Breast epithelium (tissue), 4 donors: ENCODE measurements around the gene DIS3L. TPM values are rescaled to one million over a fixed set of nuclear protein-coding genes. Genes with fewer than 3 reads are reported as not detected.
"Not testable (repeated sequence)": the region's sequence is repeated elsewhere in the genome, so short reads cannot be mapped to it uniquely, and the experiment has no call there.

Experiments
- DNase-seq, 2 donors: peaks; one replicate each; pipeline ENCODE4 v3.0.0-alpha.2; 2019; ENCODE audit warnings: low spot score in 2 of 2
- H3K27ac ChIP-seq, 2 donors: fragments of 200-600 bp; sonication (generic) in 1 of 2; one replicate each; pipeline ENCODE4 v1.5.1; 2016 to 2019; ENCODE audit warnings: mild to moderate bottlenecking in 1 of 2
- H3K27me3 ChIP-seq, 2 donors: fragments of 200-600 bp; sonication (generic) in 1 of 2; one replicate each; pipeline versions ENCODE4 v1.5.1 to v1.6.0; 2017 to 2019; ENCODE audit warnings: control low read depth in 1 of 2, mild to moderate bottlenecking in 1 of 2
- H3K36me3 ChIP-seq: fragments of 200-600 bp; one replicate; pipeline ENCODE4 v1.5.1; 2019
- H3K4me1 ChIP-seq, 2 donors: fragments of 200-600 bp; sonication (generic); one replicate each; pipeline ENCODE4 v1.5.1; 2016 to 2019; ENCODE audit warnings: control low read depth in 1 of 2
- H3K4me3 ChIP-seq, 3 donors: fragments of 200-600 bp; sonication (generic); 1 replicate in 2 of 3; 2 replicates in 1 of 3; pipeline ENCODE4 v1.5.1; 2016 to 2019; ENCODE audit warnings: mild to moderate bottlenecking in 3 of 3, moderate library complexity in 2 of 3
- H3K9me3 ChIP-seq, 2 donors: fragments of 200-600 bp; sonication (generic) in 1 of 2; one replicate each; pipeline ENCODE4 v1.5.1; 2016 to 2019; ENCODE audit warnings: control low read depth in 1 of 2
- POLR2A ChIP-seq: fragments of 450-650 bp; IDR thresholded peaks from one replicate; pipeline ENCODE4 v1.6.1; 2016; ENCODE audit warnings: antibody characterized with exemption, mild to moderate bottlenecking, moderate library complexity
- POLR2AphosphoS5 ChIP-seq, 3 donors: sonication (generic); formaldehyde crosslinking; IDR thresholded peaks; one replicate each; pipeline ENCODE4 v1.6.1; 2017; ENCODE audit warnings: antibody characterized with exemption in 3 of 3
- intact Hi-C: fragments of 100-400 bp; cut with DNase I; formaldehyde crosslinking; loops from one replicate; pipeline ENCODE4 v1.15.1; 2023; ENCODE audit warnings: low total_unique reads
- total RNA-seq, 3 donors: library from RNA; depleted of rRNA; stranded (reverse); fragments of >200 nt; gene quantifications; one replicate each; pipeline ENCODE4 v1.1.0, GENCODE V29; 2016
- TF ChIP-seq, protein P1 (sequence below), 3 donors: fragments of 450-650 bp; IDR thresholded peaks; one replicate each; pipeline ENCODE4 v1.5.1; 2016 to 2017; ENCODE audit warnings: antibody characterized with exemption in 3 of 3, mild to moderate bottlenecking in 3 of 3, moderate library complexity in 3 of 3

DIS3L gene
- total RNA-seq, 3 donors from 2014 or later: 37.0 to 46.4 (median 43.2) TPM

DNA sequence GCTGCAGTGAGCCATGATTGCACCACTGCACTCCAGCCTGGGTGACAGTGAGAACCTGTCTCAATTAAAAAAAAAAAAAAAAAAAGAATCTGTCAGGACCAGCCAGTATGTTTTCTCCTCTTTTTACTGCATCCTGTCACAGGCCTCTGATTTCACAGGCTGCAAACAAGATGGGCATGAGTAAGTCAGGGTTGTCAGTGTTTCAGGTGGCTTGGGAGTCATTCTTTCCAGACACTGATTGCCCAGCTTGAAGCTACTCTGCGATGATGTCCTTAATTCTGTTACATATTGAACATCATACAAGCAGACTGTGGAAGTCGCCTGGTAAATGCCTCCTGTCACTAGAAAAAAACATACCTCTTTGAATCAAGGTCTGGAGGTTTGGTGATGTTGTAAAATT lies 18.8 kb downstream of the DIS3L start:
- H3K4me1 ChIP-seq: no peaks in the 10 kb centered on the region
- H3K36me3 ChIP-seq: peaks cover 7% of the 10 kb centered on the region
- no peaks in the 10 kb centered on the region for H3K9me3 ChIP-seq
- no peaks in the 10 kb centered on the region for H3K27me3 ChIP-seq
- no peak overlapping the region for H3K27ac ChIP-seq
- no peak for TF ChIP-seq POLR2A
- TF ChIP-seq, protein P1, sequence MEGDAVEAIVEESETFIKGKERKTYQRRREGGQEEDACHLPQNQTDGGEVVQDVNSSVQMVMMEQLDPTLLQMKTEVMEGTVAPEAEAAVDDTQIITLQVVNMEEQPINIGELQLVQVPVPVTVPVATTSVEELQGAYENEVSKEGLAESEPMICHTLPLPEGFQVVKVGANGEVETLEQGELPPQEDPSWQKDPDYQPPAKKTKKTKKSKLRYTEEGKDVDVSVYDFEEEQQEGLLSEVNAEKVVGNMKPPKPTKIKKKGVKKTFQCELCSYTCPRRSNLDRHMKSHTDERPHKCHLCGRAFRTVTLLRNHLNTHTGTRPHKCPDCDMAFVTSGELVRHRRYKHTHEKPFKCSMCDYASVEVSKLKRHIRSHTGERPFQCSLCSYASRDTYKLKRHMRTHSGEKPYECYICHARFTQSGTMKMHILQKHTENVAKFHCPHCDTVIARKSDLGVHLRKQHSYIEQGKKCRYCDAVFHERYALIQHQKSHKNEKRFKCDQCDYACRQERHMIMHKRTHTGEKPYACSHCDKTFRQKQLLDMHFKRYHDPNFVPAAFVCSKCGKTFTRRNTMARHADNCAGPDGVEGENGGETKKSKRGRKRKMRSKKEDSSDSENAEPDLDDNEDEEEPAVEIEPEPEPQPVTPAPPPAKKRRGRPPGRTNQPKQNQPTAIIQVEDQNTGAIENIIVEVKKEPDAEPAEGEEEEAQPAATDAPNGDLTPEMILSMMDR (IDR thresholded peaks at IDR 0.05): no peak
- no peak for TF ChIP-seq POLR2AphosphoS5 (IDR thresholded peaks at IDR 0.05)
- H3K4me3 ChIP-seq: no peak overlapping the region
- intact Hi-C loops: no loop called here
- DNase-seq: no peak

DNA sequence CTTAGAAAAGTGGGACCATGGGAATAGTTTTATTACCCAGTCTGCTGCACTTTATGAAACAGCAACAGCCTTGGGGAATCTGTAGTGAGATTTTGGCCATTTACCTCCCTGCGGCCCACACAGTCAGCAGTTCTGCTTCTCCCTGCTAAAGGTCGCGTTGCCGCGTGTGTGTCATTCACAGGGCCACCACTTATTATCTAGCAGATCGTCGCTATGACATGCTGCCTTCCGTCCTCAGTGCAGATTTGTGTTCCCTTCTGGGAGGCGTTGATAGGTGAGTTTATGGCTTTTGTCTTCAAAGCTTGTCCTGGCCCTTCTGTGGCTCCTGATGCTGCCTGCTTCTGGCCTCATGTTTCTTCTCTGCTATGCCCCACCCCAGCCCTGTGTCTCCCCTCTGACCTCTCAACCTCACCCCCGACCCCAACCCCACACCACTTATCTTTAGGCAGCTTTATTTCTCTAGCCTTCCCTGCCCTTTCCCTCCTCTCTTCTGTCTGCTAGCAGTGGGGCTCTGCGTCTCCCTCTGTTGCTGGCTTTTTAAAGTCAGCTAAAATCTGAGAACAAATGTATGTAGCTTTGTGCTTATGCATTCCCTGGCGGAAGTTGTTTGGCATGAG lies 30.1 kb downstream of the DIS3L start:
- DNase-seq: no peak
- Histone ChIP-seq H3K4me3 (no peak overlapping the region), H3K27ac (no peak overlapping the region), H3K4me1 (no peaks in the 10 kb centered on the region), H3K27me3 (no peaks in the 10 kb centered on the region), H3K36me3 (peaks cover 7% of the 10 kb centered on the region), H3K9me3 (no peaks in the 10 kb centered on the region)
- TF ChIP-seq POLR2A: no peak
- TF ChIP-seq, protein P1 (IDR thresholded peaks at IDR 0.05): no peak
- TF ChIP-seq POLR2AphosphoS5 (IDR thresholded peaks at IDR 0.05): no peak
- intact Hi-C loops: no loop called here

DNA sequence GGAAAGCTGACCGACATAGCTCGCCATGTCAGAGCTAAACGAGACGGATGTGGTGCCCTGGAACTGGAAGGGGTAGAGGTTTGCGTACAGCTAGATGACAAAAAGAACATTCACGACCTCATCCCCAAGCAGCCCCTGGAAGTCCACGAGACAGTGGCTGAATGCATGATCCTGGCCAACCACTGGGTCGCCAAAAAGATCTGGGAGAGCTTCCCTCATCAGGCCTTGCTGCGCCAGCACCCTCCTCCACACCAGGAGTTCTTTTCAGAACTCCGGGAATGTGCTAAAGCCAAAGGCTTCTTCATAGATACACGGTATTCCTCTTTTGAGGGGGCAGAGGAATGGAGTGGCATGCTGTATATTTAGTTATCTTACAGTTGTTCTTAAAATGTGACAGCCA lies 32.7 kb downstream of the DIS3L start:
- H3K36me3 ChIP-seq: peaks cover 7% of the 10 kb centered on the region
- DNase-seq: no peak
- H3K4me3 ChIP-seq: no peak overlapping the region
- H3K27me3 ChIP-seq: no peaks in the 10 kb centered on the region
- H3K9me3 ChIP-seq: no peaks in the 10 kb centered on the region
- no peaks in the 10 kb centered on the region for H3K4me1 ChIP-seq
- no peak overlapping the region for H3K27ac ChIP-seq
- intact Hi-C loops: no loop called here
- no peak for TF ChIP-seq POLR2A
- TF ChIP-seq, protein P1 (IDR thresholded peaks at IDR 0.05): no peak
- TF ChIP-seq POLR2AphosphoS5 (IDR thresholded peaks at IDR 0.05): no peak

DNA sequence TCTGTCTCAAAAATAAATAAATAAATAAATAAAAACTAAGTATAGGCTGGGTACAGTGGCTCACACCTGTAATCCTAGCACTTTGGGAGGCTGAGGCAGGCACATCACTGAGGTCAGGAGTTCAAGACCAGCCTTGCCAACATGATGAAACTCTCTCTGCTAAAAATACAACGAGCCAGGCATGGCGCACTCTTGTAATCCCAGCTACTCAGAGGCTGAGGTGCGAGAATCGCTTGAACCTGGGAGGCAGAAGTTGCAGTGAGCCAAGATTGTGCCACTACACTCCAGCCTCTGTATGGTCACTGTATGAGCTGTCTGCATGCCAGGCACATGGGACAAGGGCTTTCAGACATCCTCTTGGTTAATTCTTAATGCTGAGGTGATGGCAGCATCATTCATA lies 34.4 kb downstream of the DIS3L start:
- no peaks in the 10 kb centered on the region for H3K27me3 ChIP-seq
- intact Hi-C loops: no loop called here
- H3K9me3 ChIP-seq: no peaks in the 10 kb centered on the region
- TF ChIP-seq POLR2AphosphoS5 (IDR thresholded peaks at IDR 0.05): no peak
- TF ChIP-seq, protein P1 (IDR thresholded peaks at IDR 0.05): no peak
- TF ChIP-seq POLR2A: no peak
- H3K4me1 ChIP-seq: no peaks in the 10 kb centered on the region
- H3K27ac ChIP-seq: no peak overlapping the region
- H3K36me3 ChIP-seq: peaks cover 3% of the 10 kb centered on the region
- no peak for DNase-seq
- no peak overlapping the region for H3K4me3 ChIP-seq

DNA sequence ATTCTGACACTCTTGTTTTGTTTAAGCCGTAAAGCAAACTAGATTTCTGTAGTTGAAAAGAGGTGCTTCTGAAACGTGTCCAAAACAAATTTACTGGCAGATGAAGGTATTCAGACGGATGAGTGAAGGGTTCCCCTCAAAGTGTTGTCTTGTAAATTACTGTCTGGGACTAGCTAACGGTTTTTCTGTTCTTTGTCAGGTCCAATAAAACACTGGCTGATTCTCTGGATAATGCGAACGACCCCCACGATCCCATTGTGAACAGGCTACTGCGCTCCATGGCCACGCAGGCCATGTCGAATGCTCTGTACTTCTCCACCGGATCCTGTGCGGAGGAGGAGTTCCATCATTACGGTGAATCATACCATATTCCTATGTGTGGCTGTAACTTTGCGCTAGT lies 35.4 kb downstream of the DIS3L start:
- H3K27ac ChIP-seq: no peak overlapping the region
- intact Hi-C loops: no loop called here
- no peak overlapping the region for H3K4me3 ChIP-seq
- DNase-seq: no peak
- TF ChIP-seq POLR2A (no peak), POLR2AphosphoS5 (IDR thresholded peaks at IDR 0.05) (no peak)
- TF ChIP-seq, protein P1 (IDR thresholded peaks at IDR 0.05): no peak
- H3K27me3 ChIP-seq: no peaks in the 10 kb centered on the region
- H3K4me1 ChIP-seq: no peaks in the 10 kb centered on the region
- no peaks in the 10 kb centered on the region for H3K36me3 ChIP-seq
- no peaks in the 10 kb centered on the region for H3K9me3 ChIP-seq

DNA sequence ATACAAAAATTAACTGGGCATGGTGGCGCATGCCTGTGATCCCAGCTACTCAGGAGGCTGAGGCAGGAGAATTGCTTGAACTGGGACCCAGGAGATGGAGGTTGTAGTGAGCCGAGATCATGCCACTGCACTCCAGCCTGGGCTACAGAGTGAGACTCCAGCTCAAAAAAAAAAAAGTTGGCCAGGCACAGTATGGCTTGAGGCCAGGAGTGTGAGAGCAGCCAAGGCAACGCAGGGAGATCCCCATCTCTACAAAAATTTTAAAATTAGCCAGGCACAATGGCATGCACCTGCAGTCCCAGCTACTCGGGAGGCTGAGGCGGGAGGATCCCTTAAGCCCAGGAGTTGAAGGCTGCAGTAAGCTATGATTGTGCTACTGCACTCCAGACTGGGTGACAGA lies 55.2 kb downstream of the DIS3L start:
- H3K27me3 ChIP-seq, intact Hi-C loops, H3K9me3 ChIP-seq, H3K36me3 ChIP-seq, DNase-seq, H3K27ac ChIP-seq, H3K4me3 ChIP-seq, H3K4me1 ChIP-seq: not testable (repeated sequence)
